ENCODE measurements around the gene ATAT1. TPM values are rescaled to one million over a fixed set of nuclear protein-coding genes. Genes with fewer than 3 reads are reported as not detected.

ATAT1 gene
- total and polyA plus RNA-seq, 9 of the 15 experiments (the other 6 are each of a cell fraction or from before 2014, with no cell fraction given) = 0.65 to 5.8 (median 1.6) TPM

DNA sequence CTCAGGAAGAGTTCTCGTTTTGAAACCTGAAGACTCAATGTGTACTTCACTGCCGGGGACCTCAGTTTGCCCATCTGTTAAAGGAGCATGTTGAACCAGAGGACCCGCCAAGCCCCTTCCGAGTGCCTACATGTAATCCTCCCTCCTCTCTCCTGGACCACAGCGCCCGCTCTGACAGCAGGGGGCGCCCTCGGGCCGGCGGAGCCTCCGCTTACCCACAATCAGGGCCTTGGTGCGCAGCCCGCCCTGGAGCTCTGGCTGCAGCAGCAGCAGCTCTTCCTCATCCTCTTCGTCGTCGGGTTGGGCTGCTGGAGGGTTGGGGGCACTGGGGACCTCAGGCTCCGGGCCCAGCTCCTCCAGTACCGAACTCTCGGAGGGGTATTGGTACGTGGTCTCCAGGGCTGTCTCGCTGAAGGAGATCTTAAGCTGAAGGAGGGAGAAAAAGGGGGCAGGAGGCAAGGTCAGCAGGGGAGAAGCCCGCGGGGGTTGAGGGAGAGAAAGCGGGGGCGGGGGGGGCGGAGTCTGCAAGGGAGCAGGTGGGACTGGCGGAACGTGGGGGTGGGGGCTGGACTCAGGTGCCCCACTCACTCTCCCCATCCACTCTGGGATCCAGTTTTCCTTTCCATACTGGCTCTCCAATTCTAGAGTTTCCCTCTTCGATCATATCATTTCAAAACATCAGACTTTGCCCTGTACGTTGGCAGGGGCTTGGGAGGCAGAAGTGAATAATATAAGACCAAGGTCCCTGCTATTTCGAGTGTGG lies 52.5 kb downstream of the ATAT1 start (continued):
- TF ChIP-seq PCBP1 (IDR thresholded peaks at IDR 0.05; ENCODE audit: low read depth, low read length, poor library complexity, severe bottlenecking) (no peak), ZNF699 (CRISPR knock-in tag; IDR thresholded peaks at IDR 0.05; ENCODE audit: insufficient replicate concordance) (no peak), E2F8 (IDR thresholded peaks at IDR 0.05; ENCODE audit: low read depth, partially characterized antibody) (peak; percentile 63), WHSC1 (IDR thresholded peaks at IDR 0.05; ENCODE audit: low read length) (no peak), RUNX1 (IDR thresholded peaks at IDR 0.05; ENCODE audit: low read depth) (no peak), ZNF146 (CRISPR knock-in tag; IDR thresholded peaks at IDR 0.05; ENCODE audit: unreplicated experiment) (no peak), NFIX (CRISPR knock-in tag; IDR thresholded peaks at IDR 0.05; ENCODE audit: low read depth) (no peak), NR3C1 (CRISPR knock-in tag; IDR thresholded peaks at IDR 0.05) (no peak), ZNF512 (tag; IDR thresholded peaks at IDR 0.05) (no peak), RBM15 (IDR thresholded peaks at IDR 0.05; ENCODE audit: insufficient read depth, low read length) (no peak), RFX5 (IDR thresholded peaks at IDR 0.05; ENCODE audit: low read depth, low read length) (no peak), TEAD2 (tag; IDR thresholded peaks at IDR 0.05) (no peak), JUNB (CRISPR knock-in tag; conservative IDR thresholded peaks at IDR 0.05) (no peak), NRF1 (conservative IDR thresholded peaks at IDR 0.05 in 1 of 2, IDR thresholded peaks at IDR 0.05 in 1 of 2) (peak; percentile 76 to 80), PURB (CRISPR knock-in tag; IDR thresholded peaks at IDR 0.05; ENCODE audit: low read depth) (no peak), ILF3 (IDR thresholded peaks at IDR 0.05; ENCODE audit: borderline replicate concordance) (no peak), ZNF707 (CRISPR knock-in tag; conservative IDR thresholded peaks at IDR 0.05) (no peak), ELK3 (CRISPR knock-in tag; IDR thresholded peaks at IDR 0.05) (no peak)
- TF ChIP-seq, protein P1, sequence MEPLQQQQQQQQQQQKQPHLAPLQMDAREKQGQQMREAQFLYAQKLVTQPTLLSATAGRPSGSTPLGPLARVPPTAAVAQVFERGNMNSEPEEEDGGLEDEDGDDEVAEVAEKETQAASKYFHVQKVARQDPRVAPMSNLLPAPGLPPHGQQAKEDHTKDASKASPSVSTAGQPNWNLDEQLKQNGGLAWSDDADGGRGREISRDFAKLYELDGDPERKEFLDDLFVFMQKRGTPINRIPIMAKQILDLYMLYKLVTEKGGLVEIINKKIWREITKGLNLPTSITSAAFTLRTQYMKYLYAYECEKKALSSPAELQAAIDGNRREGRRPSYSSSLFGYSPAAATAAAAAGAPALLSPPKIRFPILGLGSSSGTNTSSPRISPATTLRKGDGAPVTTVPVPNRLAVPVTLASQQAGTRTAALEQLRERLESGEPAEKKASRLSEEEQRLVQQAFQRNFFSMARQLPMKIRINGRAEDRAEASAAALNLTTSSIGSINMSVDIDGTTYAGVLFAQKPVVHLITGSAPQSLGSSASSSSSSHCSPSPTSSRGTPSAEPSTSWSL (CRISPR knock-in tag; IDR thresholded peaks at IDR 0.05; ENCODE audit: borderline replicate concordance) = no peak
- TF ChIP-seq, protein P2, sequence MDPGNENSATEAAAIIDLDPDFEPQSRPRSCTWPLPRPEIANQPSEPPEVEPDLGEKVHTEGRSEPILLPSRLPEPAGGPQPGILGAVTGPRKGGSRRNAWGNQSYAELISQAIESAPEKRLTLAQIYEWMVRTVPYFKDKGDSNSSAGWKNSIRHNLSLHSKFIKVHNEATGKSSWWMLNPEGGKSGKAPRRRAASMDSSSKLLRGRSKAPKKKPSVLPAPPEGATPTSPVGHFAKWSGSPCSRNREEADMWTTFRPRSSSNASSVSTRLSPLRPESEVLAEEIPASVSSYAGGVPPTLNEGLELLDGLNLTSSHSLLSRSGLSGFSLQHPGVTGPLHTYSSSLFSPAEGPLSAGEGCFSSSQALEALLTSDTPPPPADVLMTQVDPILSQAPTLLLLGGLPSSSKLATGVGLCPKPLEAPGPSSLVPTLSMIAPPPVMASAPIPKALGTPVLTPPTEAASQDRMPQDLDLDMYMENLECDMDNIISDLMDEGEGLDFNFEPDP (CRISPR knock-in tag; IDR thresholded peaks at IDR 0.05) = no peak

Measured in K562 (cell line).